Peyer's patch (tissue), 4 donors: ENCODE results near the gene HOXA6. TPM values are rescaled to one million over a fixed set of nuclear protein-coding genes. Genes with fewer than 3 reads are reported as not detected.
A peak's percentile ranks its signal among the peaks of the same experiment; 100 is the strongest.

ENCODE experiments used
- DNase-seq, 3 donors: peaks; one replicate each; pipeline ENCODE4 v3.0.0-alpha.2; 2017 to 2019
- H3K27ac ChIP-seq, 4 donors: fragments of 200-600 bp; sonication (generic); one replicate each; pipeline ENCODE4 v1.5.1; 2016 to 2019
- H3K27me3 ChIP-seq, 2 donors: fragments of 200-600 bp; sonication (generic); one replicate each; pipeline ENCODE4 v1.5.1; 2019
- H3K36me3 ChIP-seq, 3 donors: fragments of 200-600 bp; sonication (generic); one replicate each; pipeline ENCODE4 v1.5.1; 2016 to 2019
- H3K4me1 ChIP-seq, 4 donors: fragments of 200-600 bp; sonication (generic); one replicate each; pipeline ENCODE4 v1.5.1; 2016 to 2019
- H3K4me3 ChIP-seq, 4 donors: fragments of 200-600 bp; sonication (generic); 1 replicate in 3 of 4; 2 replicates in 1 of 4; pipeline ENCODE4 v1.5.1; 2016 to 2019; ENCODE audit warnings: mild to moderate bottlenecking in 1 of 4
- H3K9me3 ChIP-seq, 4 donors: fragments of 200-600 bp; sonication (generic); one replicate each; pipeline ENCODE4 v1.5.1; 2016 to 2019; ENCODE audit warnings: mild to moderate bottlenecking in 1 of 4
- CTCF ChIP-seq, 6 experiments: fragments of 450-650 bp in 4 of 6; fragments of 200-600 bp in 2 of 6; sonication (generic) in 1 of 6; IDR thresholded peaks; one replicate each; pipeline ENCODE4 v1.5.1; 2017 to 2019; ENCODE audit warnings: antibody characterized with exemption in 6 of 6, mild to moderate bottlenecking in 3 of 6, moderate library complexity in 1 of 6
- POLR2A ChIP-seq, 2 donors: fragments of 450-650 bp; IDR thresholded peaks; one replicate each; pipeline ENCODE4 v1.5.1; 2017; ENCODE audit warnings: antibody characterized with exemption in 2 of 2, mild to moderate bottlenecking in 2 of 2, moderate library complexity in 2 of 2
- total RNA-seq, 4 donors: library from RNA; depleted of rRNA; stranded (reverse); fragments of >200 nt; gene quantifications; one replicate each; pipeline ENCODE4 v1.1.0, GENCODE V29; 2016

Gene HOXA6
- total RNA-seq, 4 donors from 2014 or later: 18.7 to 45.0 (median 30.7) TPM

GRCh38 chr7:27161721-27162560 is 14.4 kb upstream of the HOXA6 start:
- DNase-seq: peak in 2 of 3 donors; percentile 56 to 78
- H3K9me3 ChIP-seq: peaks cover 0 to 20% (median 0%) of the 10 kb centered on the region in 4 donors
- peaks cover 0 to 45% (median 9%) of the 10 kb centered on the region in 4 donors for H3K4me1 ChIP-seq
- H3K4me3 ChIP-seq: peak overlapping the region in 3 of 4 donors; percentile 3 to 81 (median 70)
- H3K27ac ChIP-seq: peak overlapping the region; percentile 20 to 93 (median 61)
- no peaks in the 10 kb centered on the region for H3K36me3 ChIP-seq
- peaks cover 0 to 6% of the 10 kb centered on the region in 2 donors for H3K27me3 ChIP-seq
- TF ChIP-seq CTCF (IDR thresholded peaks at IDR 0.05) (peak in 1 of 6 experiments; percentile 12), POLR2A (IDR thresholded peaks at IDR 0.05) (peak in 1 of 2 donors; percentile 20)

- H3K4me1 ChIP-seq: peaks cover 0 to 41% (median 8%) of the 10 kb centered on the region in 4 donors
- H3K4me3 ChIP-seq: peak overlapping the region; percentile 53 to 81 (median 70)
- DNase-seq: peak in 2 of 3 donors; percentile 61 to 78
- no peaks in the 10 kb centered on the region for H3K36me3 ChIP-seq
- peaks cover 0 to 17% (median 0%) of the 10 kb centered on the region in 4 donors for H3K9me3 ChIP-seq
- peaks cover 0 to 1% of the 10 kb centered on the region in 2 donors for H3K27me3 ChIP-seq
- H3K27ac ChIP-seq: peak overlapping the region; percentile 20 to 93 (median 73)
- TF ChIP-seq CTCF (IDR thresholded peaks at IDR 0.05): peak in 1 of 6 experiments; percentile 20
- no peak for TF ChIP-seq POLR2A (IDR thresholded peaks at IDR 0.05)
Observed at GRCh38 chr7:27161214-27161720, 13.7 kb upstream of the HOXA6 start.

GRCh38 chr7:27160546-27161213 is 13.1 kb upstream of the HOXA6 start:
- no peaks in the 10 kb centered on the region for H3K27me3 ChIP-seq
- H3K4me1 ChIP-seq: peaks cover 0 to 39% (median 9%) of the 10 kb centered on the region in 4 donors
- TF ChIP-seq POLR2A (IDR thresholded peaks at IDR 0.05): no peak
- TF ChIP-seq CTCF (IDR thresholded peaks at IDR 0.05): peak; percentile 96 to 100 (median 100)
- peaks cover 0 to 11% (median 0%) of the 10 kb centered on the region in 4 donors for H3K9me3 ChIP-seq
- peak overlapping the region; percentile 53 to 81 (median 70) for H3K4me3 ChIP-seq
- peak; percentile 91 to 96 (median 95) for DNase-seq
- H3K27ac ChIP-seq: peak overlapping the region; percentile 55 to 93 (median 84)
- no peaks in the 10 kb centered on the region for H3K36me3 ChIP-seq

- peaks cover 0 to 7% (median 0%) of the 10 kb centered on the region in 4 donors for H3K9me3 ChIP-seq
- no peaks in the 10 kb centered on the region for H3K36me3 ChIP-seq
- TF ChIP-seq POLR2A (IDR thresholded peaks at IDR 0.05) (no peak), CTCF (IDR thresholded peaks at IDR 0.05) (no peak)
- H3K27me3 ChIP-seq: no peaks in the 10 kb centered on the region
- peak in 2 of 3 donors; percentile 51 to 64 for DNase-seq
- peaks cover 0 to 44% (median 9%) of the 10 kb centered on the region in 4 donors for H3K4me1 ChIP-seq
- H3K4me3 ChIP-seq: peak overlapping the region; percentile 53 to 81 (median 70)
- H3K27ac ChIP-seq: peak overlapping the region; percentile 55 to 93 (median 84)
Observed at GRCh38 chr7:27160145-27160545, 12.6 kb upstream of the HOXA6 start.
